ENCODE data around the gene PTGFRN.

DNA sequence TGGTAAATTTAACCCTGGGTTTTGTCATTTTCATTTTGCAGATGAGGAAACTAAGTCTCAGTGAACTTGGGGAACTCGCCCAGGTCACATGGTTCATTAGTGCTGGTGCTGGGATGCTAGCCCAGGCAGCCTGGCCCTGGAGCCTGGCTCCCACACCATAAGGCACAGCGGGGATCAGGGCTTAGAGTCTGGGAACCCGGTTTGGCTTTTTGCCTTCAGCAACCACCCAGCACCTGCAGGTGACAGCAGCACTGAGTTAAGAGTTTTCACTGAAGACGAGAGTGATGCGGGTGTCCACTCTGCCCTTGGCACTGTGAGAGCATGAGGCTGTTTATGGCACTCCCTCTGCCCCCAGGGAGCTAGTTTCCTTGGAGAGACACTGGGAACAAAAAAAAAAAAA is 73.4 kb downstream of the PTGFRN start:
- no peak for TF ChIP-seq MAZ (IDR thresholded peaks at IDR 0.05; ENCODE audit: borderline replicate concordance, low read depth, low read length)
- TF ChIP-seq, protein P1, sequence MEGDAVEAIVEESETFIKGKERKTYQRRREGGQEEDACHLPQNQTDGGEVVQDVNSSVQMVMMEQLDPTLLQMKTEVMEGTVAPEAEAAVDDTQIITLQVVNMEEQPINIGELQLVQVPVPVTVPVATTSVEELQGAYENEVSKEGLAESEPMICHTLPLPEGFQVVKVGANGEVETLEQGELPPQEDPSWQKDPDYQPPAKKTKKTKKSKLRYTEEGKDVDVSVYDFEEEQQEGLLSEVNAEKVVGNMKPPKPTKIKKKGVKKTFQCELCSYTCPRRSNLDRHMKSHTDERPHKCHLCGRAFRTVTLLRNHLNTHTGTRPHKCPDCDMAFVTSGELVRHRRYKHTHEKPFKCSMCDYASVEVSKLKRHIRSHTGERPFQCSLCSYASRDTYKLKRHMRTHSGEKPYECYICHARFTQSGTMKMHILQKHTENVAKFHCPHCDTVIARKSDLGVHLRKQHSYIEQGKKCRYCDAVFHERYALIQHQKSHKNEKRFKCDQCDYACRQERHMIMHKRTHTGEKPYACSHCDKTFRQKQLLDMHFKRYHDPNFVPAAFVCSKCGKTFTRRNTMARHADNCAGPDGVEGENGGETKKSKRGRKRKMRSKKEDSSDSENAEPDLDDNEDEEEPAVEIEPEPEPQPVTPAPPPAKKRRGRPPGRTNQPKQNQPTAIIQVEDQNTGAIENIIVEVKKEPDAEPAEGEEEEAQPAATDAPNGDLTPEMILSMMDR (conservative IDR thresholded peaks at IDR 0.05; ENCODE audit: low read depth, low read length) = no peak
- no peak for TF ChIP-seq POLR2A (IDR thresholded peaks at IDR 0.05; ENCODE audit: low read depth, low read length)
- TF ChIP-seq BHLHE40 (IDR thresholded peaks at IDR 0.05; ENCODE audit: low read depth, low read length) = no peak
- no peak for TF ChIP-seq MAFK (IDR thresholded peaks at IDR 0.05; ENCODE audit: low read depth, low read length)
- TF ChIP-seq RCOR1 (IDR thresholded peaks at IDR 0.05; ENCODE audit: insufficient replicate concordance, low read length) = no peak
- no peak for TF ChIP-seq MXI1 (IDR thresholded peaks at IDR 0.05; ENCODE audit: borderline replicate concordance, low read depth, low read length)
- TF ChIP-seq, protein P2, sequence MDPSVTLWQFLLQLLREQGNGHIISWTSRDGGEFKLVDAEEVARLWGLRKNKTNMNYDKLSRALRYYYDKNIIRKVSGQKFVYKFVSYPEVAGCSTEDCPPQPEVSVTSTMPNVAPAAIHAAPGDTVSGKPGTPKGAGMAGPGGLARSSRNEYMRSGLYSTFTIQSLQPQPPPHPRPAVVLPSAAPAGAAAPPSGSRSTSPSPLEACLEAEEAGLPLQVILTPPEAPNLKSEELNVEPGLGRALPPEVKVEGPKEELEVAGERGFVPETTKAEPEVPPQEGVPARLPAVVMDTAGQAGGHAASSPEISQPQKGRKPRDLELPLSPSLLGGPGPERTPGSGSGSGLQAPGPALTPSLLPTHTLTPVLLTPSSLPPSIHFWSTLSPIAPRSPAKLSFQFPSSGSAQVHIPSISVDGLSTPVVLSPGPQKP (IDR thresholded peaks at IDR 0.05; ENCODE audit: borderline replicate concordance, low read depth, low read length) = no peak
- TF ChIP-seq, protein P3, sequence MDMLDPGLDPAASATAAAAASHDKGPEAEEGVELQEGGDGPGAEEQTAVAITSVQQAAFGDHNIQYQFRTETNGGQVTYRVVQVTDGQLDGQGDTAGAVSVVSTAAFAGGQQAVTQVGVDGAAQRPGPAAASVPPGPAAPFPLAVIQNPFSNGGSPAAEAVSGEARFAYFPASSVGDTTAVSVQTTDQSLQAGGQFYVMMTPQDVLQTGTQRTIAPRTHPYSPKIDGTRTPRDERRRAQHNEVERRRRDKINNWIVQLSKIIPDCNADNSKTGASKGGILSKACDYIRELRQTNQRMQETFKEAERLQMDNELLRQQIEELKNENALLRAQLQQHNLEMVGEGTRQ (IDR thresholded peaks at IDR 0.05; ENCODE audit: low read depth, low read length) = no peak
- no peak for TF ChIP-seq CEBPB (IDR thresholded peaks at IDR 0.05; ENCODE audit: low read depth, low read length)
- no peak for TF ChIP-seq RFX5 (IDR thresholded peaks at IDR 0.05; ENCODE audit: low read depth, low read length)
- TF ChIP-seq NFE2L2 (IDR thresholded peaks at IDR 0.05; ENCODE audit: low read depth, low read length) = no peak
- TF ChIP-seq RAD21 (IDR thresholded peaks at IDR 0.05; ENCODE audit: low read length) = no peak
